Stomach (tissue), 9 donors: ENCODE results near the gene MED12L. TPM values are rescaled to one million over a fixed set of nuclear protein-coding genes. Genes with fewer than 3 reads are reported as not detected.

Experiments
- DNase-seq, 2 donors: peaks; one replicate each; pipeline versions ENCODE4 v3.0.0 to v3.0.0-alpha.2; 2013 to 2019
- H3K27ac ChIP-seq, 5 donors: fragments of 200-600 bp in 4 of 5; sonication (generic) in 4 of 5; one replicate each; pipeline ENCODE4 v1.5.1; 2013 to 2019; ENCODE audit warnings: mild to moderate bottlenecking in 1 of 5, moderate library complexity in 1 of 5
- H3K27me3 ChIP-seq, 3 donors: fragments of 200-600 bp; sonication (generic); one replicate each; pipeline ENCODE4 v1.5.1; 2017 to 2019; ENCODE audit warnings: mixed run types in 1 of 3
- H3K36me3 ChIP-seq, 4 donors: fragments of 200-600 bp; sonication (generic); 1 replicate in 3 of 4; 2 replicates in 1 of 4; pipeline ENCODE4 v1.5.1; 2016 to 2019
- H3K4me1 ChIP-seq, 4 donors: fragments of 200-600 bp; sonication (generic); one replicate each; pipeline ENCODE4 v1.5.1; 2016 to 2019
- H3K4me3 ChIP-seq, 4 donors: fragments of 200-600 bp; sonication (generic) in 3 of 4; one replicate each; pipeline ENCODE4 v1.5.1; 2016 to 2019; ENCODE audit warnings: mild to moderate bottlenecking in 1 of 4
- H3K9me3 ChIP-seq, 4 donors: fragments of 200-600 bp; sonication (generic); one replicate each; pipeline ENCODE4 v1.5.1; 2016 to 2019
- EP300 ChIP-seq: sonication (generic); formaldehyde crosslinking; IDR thresholded peaks from one replicate; pipeline ENCODE4 v1.6.1; 2017; ENCODE audit warnings: antibody characterized with exemption
- POLR2A ChIP-seq, 4 donors: fragments of 450-650 bp; IDR thresholded peaks; one replicate each; pipeline ENCODE4 v1.6.1; 2016; ENCODE audit warnings: antibody characterized with exemption in 4 of 4, control low read depth in 2 of 4, mild to moderate bottlenecking in 1 of 4, moderate library complexity in 1 of 4
- POLR2AphosphoS5 ChIP-seq, 3 donors: sonication (generic); formaldehyde crosslinking; IDR thresholded peaks; one replicate each; pipeline ENCODE4 v1.6.1; 2016; ENCODE audit warnings: antibody characterized with exemption in 3 of 3
- WGBS, 5 donors: extraction: QIAGEN DNeasy Blood & Tissue Kit in 3 of 5; methylation state at CpG; one replicate each; pipeline versions ENCODE4 v1.1.5 to v1.1.7; 2013 to 2018; 5-methylcytosine and 5-hydroxymethylcytosine counted together
- intact Hi-C: fragments of 100-400 bp; cut with DNase I; formaldehyde crosslinking; loops from one replicate; pipeline ENCODE4 v1.15.1; 2023; ENCODE audit warnings: low total_unique reads
- polyA plus RNA-seq, 3 donors: library from polyadenylated mRNA; stranded (reverse); fragments of 200-250 nt; gene quantifications; one replicate each; pipeline ENCODE4 v1.2.3, GENCODE V29; 2013
- total RNA-seq, 5 donors: library from RNA; depleted of rRNA; stranded (reverse); fragments of >200 nt; gene quantifications; one replicate each; pipeline versions ENCODE4 v1.1.0 to v1.2.3, GENCODE V29; 2014 to 2016
- TF ChIP-seq, protein P1 (sequence below), 7 experiments: fragments of 450-650 bp in 4 of 7; fragments of 200-600 bp in 3 of 7; sonication (generic) in 3 of 7; IDR thresholded peaks; one replicate each; pipeline ENCODE4 v1.5.1; 2016 to 2019; ENCODE audit warnings: antibody characterized with exemption in 7 of 7, control low read depth in 2 of 7, mild to moderate bottlenecking in 1 of 7
- donor health status: healthy with polysubstance abuse.
- donor health status: Bipolar disorder and iron deficiency.
- donor health status: healthy.

Gene MED12L
- total and polyA plus RNA-seq, 8 donors, result 0.06 to 2.9 (median 0.36) TPM; not detected in 2

DNA sequence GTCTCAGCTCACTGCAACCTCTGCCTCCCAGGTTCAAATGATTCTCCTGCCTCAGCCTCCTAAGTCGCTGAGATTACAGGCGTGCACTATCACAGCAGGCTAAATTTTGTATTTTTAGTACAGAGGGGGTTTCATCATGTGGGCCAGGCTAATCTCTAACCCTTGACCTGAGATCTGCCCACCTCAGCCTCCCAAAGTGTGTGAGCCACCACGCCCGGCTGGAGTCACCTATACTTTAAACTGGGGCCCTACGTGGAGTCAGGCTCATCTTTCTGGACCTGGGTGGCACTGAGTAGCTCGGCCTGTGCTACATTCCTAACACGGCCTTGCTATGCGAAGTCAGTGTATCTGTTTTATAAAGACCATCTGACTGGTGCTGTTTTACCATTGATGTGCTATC lies 111.8 kb downstream of the MED12L start:
- TF ChIP-seq, protein P1, sequence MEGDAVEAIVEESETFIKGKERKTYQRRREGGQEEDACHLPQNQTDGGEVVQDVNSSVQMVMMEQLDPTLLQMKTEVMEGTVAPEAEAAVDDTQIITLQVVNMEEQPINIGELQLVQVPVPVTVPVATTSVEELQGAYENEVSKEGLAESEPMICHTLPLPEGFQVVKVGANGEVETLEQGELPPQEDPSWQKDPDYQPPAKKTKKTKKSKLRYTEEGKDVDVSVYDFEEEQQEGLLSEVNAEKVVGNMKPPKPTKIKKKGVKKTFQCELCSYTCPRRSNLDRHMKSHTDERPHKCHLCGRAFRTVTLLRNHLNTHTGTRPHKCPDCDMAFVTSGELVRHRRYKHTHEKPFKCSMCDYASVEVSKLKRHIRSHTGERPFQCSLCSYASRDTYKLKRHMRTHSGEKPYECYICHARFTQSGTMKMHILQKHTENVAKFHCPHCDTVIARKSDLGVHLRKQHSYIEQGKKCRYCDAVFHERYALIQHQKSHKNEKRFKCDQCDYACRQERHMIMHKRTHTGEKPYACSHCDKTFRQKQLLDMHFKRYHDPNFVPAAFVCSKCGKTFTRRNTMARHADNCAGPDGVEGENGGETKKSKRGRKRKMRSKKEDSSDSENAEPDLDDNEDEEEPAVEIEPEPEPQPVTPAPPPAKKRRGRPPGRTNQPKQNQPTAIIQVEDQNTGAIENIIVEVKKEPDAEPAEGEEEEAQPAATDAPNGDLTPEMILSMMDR (IDR thresholded peaks at IDR 0.05), result no peak
- no peak for TF ChIP-seq POLR2AphosphoS5 (IDR thresholded peaks at IDR 0.05)
- TF ChIP-seq EP300, result no peak
- intact Hi-C loops, result no loop called here
- H3K9me3 ChIP-seq, result no peaks in the 10 kb centered on the region
- H3K4me3 ChIP-seq, result no peak overlapping the region
- H3K4me1 ChIP-seq, result no peaks in the 10 kb centered on the region
- H3K27ac ChIP-seq, result no peak overlapping the region
- no peaks in the 10 kb centered on the region for H3K27me3 ChIP-seq
- DNase-seq, result no peak
- WGBS, 5 donors, result 92 to 98% (median 96%) methylated on average over 8 of the region's 8 CpGs
- no peaks in the 10 kb centered on the region for H3K36me3 ChIP-seq

DNA sequence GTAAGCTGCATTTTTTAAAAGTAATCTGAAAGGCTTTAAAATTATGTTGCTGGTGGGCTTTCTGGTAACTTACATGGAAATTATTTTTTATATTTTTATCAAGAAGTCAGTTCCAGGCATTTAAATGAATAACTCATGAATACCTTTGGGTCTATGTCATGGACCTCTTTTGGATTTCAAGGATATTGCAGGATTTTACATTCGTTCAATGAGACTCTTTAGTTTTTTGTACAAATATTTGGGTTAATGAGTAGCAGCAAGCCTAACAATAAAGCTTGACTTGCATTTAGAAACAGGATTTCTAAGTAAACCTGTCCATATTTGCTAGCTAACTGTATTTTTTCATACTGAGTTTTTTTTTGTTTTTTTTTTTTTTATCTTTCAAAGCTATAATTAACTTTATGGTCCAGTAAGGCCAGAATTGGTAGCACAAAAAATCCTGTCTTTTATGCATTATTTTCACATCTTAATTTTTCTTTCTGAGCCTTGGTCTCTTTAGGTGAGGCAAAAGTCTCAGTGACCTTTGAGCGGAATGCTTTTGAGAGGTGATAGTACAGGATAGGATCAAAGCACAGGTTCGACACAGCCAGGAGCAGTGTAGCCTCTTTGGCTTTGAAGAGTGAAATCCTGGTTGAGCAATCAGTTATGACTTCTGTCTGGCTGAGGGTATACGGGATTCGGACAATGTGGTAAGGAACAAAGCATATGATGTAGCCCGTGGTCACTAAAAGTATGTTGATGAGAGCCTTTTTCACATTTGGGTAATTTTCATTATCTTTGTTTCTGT lies 112.7 kb downstream of the MED12L start:
- TF ChIP-seq EP300, result no peak
- TF ChIP-seq, protein P1 (IDR thresholded peaks at IDR 0.05), result no peak
- no peak for TF ChIP-seq POLR2AphosphoS5 (IDR thresholded peaks at IDR 0.05)
- TF ChIP-seq POLR2A (IDR thresholded peaks at IDR 0.05), result no peak
- WGBS, 5 donors, result 67 to 81% (median 75%) methylated on average over 6 of the region's 6 CpGs
- no peaks in the 10 kb centered on the region for H3K27me3 ChIP-seq
- no peaks in the 10 kb centered on the region for H3K36me3 ChIP-seq
- intact Hi-C loops, result no loop called here
- no peak for DNase-seq
- H3K27ac ChIP-seq, result no peak overlapping the region
- H3K4me1 ChIP-seq, result no peaks in the 10 kb centered on the region
- no peak overlapping the region for H3K4me3 ChIP-seq
- no peaks in the 10 kb centered on the region for H3K9me3 ChIP-seq

DNA sequence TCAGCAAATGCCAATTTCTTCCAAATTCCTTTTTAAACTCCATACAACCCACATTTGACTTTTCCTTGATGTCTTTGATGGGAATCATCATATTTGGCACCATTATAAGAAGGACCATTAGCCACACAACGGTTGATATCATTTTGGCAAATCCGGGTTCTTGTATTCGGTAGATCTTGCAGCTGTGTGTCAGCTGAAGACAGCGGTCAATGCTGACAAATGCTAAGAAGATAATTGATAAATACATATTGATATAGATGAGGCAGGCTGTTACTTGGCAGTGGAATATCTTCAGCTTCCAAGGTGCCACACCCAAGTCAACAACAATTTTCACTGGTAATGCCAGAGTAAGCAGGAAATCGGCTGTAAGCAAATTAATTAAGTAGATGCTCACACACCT lies 113.4 kb downstream of the MED12L start:
- Histone ChIP-seq H3K27me3 (no peaks in the 10 kb centered on the region), H3K36me3 (no peaks in the 10 kb centered on the region), H3K4me3 (no peak overlapping the region), H3K27ac (no peak overlapping the region), H3K4me1 (no peaks in the 10 kb centered on the region), H3K9me3 (no peaks in the 10 kb centered on the region)
- TF ChIP-seq EP300, result no peak
- TF ChIP-seq POLR2A (IDR thresholded peaks at IDR 0.05), result no peak
- TF ChIP-seq POLR2AphosphoS5 (IDR thresholded peaks at IDR 0.05), result no peak
- TF ChIP-seq, protein P1 (IDR thresholded peaks at IDR 0.05), result no peak
- intact Hi-C loops, result no loop called here
- no peak for DNase-seq
- WGBS, 5 donors, result 86 to 90% (median 87%) methylated on average over 5 of the region's 5 CpGs

DNA sequence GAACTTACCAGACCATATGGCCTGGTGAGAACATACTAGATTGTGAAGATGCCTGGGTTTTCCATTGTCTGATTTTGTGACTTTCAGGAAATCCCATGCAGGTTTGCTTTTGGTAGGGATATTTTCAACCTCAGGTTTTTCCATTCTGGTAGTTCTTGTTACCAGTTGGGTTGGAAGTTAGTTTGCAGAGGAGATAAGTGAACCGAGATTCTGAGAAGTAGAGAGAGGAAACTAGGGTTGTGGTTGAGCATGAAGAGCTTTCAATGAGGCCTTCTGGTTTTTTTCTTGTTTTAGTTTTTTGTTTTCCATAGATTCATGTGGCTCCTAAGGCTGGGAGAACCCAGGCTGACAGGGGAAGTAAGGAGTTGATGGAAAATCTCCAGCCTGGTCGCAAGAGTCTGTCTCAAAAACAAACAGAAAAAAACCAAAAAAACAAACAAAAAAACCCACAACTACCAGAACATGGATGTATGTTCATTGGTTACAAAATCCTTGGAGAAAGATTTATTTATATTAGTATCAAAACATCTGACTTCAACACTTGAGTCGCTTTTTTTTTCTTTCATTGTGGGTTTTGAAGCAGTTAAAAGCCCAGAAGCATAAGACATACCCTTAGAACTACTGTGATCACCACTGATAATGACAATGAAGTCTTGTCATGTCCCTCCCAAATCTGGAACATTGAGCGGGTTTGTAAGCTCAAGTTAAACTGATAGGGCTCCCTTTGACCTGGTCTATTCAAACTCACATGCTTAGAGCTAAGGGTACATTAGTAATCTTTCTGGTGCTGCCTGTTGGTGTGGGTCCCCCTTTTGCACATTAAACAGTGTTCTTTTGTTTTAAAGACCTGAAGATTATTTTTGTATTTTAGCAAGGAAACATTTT lies 114.3 kb downstream of the MED12L start:
- intact Hi-C loops, result no loop called here
- Histone ChIP-seq H3K27ac (no peak overlapping the region), H3K4me3 (no peak overlapping the region), H3K27me3 (no peaks in the 10 kb centered on the region), H3K4me1 (no peaks in the 10 kb centered on the region), H3K36me3 (no peaks in the 10 kb centered on the region), H3K9me3 (no peaks in the 10 kb centered on the region)
- TF ChIP-seq POLR2A (IDR thresholded peaks at IDR 0.05) (no peak), POLR2AphosphoS5 (IDR thresholded peaks at IDR 0.05) (no peak), EP300 (no peak)
- TF ChIP-seq, protein P1 (IDR thresholded peaks at IDR 0.05), result no peak
- 54 to 75% (median 57%) methylated on average over 4 of the region's 4 CpGs for WGBS, 5 donors
- DNase-seq, result no peak
